Activated naive CD4-positive, alpha-beta T cell (primary cell): ENCODE measurements around the gene AGAP1.
"Not testable (repeated sequence)": the region's sequence is repeated elsewhere in the genome, so short reads cannot be mapped to it uniquely, and the experiment has no call there.

Experiments
- DNase-seq, 4 experiments: peaks; one replicate each; lab custom pipeline; 2025; lab: John Stamatoyannopoulos, UW

AGAP1 gene

GRCh38 chr2:236065314-236066160, 571.7 kb downstream of the AGAP1 start:
- no peak for DNase-seq

GRCh38 chr2:236070236-236070635, 576.4 kb downstream of the AGAP1 start:
- DNase-seq, result no peak

DNA sequence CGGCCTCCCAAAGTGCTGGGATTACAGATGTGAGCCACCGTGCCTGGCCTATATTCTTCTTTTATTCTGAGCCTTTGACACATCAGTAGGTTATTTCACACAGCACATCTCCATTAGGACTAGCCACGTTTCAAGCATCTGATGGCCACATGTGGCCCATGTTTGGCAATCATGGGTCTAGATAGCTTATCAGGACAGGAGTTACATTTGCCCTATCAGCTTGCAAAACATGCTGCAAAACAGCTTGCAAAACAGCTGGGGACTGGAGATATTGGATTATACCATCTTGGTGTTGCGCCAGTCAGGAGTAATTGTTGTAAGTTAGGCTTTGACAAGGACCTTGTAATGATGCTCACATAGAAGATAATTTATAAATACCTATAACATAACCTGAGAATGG, 579.4 kb downstream of the AGAP1 start:
- no peak for DNase-seq

- no peak for DNase-seq
These were observed 580.2 kb downstream of the AGAP1 start for GRCh38 chr2:236073867-236074655.

DNA sequence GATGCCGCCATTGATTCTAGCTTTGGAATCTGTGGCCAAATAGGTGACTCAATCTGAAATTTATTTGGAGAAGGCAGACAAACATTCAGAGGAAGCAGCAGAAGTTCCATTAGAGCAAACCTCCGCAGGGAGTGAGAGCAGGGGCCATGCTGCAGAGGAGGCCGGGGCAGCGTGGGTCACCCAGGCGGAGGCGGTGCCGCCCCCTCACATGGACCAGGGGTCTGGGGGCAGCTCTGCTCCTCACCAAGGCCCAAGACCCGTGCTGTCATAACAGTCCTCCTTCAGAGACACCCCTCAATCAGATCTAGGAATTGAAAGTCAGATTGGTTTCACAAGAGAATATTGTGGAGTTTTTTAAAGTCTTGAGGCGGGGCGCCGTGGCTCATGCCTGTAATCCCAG, 582.0 kb downstream of the AGAP1 start:
- DNase-seq, result no peak

DNA sequence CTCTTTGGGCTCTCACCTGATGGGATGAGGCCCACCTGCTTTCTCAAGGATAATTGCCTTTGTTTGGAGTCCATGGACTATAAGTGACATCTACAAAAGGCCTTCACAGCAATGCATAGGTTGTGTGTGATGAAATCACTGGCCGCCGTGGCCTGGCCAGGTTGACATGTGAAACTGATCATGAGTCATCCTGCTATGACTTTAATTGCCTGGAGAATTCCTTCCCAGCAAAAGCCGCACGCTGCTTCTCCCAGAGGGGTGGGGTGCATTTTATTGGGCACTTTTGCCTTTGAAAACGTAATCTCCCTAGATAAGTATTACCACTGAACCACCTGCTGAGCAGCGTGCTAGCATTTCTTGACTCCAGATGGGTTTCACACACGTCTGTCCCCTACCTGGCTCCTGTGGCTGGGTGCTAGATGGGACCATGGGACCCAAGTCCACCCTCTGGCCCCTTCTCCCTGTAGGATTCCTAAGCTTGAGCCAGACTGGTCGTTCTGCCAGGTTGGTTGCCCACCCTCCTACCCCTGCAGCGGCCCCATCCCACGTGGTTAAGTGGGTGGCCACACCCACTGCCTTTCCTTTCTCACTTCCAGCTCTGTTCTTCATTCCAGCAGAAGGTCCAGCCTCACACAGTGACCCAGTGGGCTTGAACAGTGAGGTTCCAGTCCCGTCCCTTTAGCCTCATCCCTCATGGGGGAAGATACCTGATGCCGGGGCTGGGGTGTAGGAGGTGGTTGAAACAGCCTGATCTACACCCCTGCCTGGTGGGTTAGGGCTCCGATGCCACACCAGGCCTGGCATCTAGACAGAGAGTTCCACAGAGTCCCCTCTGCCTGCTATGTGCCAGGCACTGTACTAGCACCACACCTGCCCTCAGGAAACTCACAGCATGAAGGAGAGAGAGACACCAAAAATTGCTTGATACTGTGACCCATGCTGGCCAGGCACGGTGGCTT, 584.7 kb downstream of the AGAP1 start:
- no peak for DNase-seq

DNA sequence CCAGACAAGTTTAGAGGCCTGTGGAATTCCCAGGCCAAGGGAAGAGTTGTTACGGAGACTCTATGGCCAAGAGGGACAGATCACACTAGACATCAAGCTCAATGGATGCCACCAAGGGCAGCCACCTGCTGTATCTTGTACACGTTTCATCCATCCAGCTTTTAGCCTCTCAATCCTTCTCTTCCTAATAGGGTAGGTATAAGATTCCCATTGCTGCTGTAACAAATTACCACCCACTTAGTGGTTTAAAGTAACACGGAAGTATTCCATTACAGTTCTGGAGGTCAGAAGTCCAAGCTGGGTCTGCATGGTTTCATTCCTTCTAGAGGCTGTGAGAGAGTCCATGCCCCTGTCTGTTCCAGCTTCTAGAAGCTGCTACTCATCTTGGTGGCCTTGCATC, 586.6 kb downstream of the AGAP1 start:
- no peak for DNase-seq

DNA sequence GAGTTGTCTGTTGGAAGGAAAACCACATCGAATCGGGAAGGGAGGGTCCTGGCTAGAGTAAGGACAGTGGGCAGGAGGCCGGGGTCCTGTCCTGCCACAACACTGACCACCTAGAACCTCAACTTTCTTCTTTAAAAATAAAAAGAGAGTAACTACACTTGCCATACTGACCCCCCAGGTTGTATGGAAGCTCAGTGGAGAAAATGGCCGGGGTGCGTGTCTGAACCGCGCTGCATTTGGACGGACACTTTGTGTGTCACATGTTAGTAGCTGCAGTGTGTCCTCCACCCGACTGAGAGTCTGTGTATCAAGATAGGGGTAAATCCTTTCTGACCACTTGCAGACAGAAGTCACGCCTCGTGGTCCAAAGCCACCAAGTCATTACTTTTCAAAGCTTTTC, 587.3 kb downstream of the AGAP1 start:
- no peak for DNase-seq

- DNase-seq, result no peak
These were observed 588.2 kb downstream of the AGAP1 start for GRCh38 chr2:236082061-236082460.

DNA sequence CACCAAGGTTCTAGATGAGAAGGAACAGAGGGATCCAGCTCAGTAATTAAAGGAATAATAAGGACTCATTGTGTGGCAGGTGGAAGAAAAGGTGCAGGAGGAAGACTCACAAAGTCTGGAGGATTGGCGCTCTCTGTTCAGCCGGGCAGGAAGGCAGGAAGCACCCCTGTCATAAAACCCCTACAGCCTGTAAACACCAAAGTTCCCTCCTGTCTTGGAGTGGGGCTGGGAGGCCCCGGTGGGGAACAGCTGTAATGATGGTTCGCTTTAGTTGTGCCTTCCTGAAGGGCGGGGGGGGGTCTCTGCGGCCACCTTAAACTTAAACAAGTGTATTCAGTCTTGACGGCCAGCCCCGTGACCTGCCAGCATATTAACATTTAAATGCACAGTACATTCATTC, 590.1 kb downstream of the AGAP1 start:
- DNase-seq, result no peak

DNA sequence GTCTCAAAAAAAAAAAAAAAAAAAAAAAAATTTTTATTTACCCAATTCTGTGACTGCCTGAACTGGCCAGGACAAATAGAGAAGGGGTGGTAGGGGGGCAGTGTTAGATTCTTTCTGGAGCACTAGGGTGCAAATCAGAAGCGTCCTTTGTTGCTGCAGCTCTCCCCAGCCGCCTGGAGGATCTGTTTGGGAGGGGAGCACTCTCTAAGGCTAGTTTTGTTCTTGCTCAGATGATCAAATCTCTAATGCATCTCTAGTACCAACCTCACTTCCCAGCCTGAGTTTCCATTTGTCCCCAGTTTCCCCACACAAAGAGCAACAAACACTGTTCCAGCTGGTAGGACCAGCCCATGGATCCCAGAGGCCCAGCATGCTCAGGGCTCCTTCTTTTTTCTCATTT, 591.4 kb downstream of the AGAP1 start:
- DNase-seq, result no peak

- DNase-seq, result no peak
These were observed 591.8 kb downstream of the AGAP1 start for GRCh38 chr2:236085647-236086046.

- DNase-seq, result no peak
These were observed 592.6 kb downstream of the AGAP1 start for GRCh38 chr2:236086403-236086970.

DNA sequence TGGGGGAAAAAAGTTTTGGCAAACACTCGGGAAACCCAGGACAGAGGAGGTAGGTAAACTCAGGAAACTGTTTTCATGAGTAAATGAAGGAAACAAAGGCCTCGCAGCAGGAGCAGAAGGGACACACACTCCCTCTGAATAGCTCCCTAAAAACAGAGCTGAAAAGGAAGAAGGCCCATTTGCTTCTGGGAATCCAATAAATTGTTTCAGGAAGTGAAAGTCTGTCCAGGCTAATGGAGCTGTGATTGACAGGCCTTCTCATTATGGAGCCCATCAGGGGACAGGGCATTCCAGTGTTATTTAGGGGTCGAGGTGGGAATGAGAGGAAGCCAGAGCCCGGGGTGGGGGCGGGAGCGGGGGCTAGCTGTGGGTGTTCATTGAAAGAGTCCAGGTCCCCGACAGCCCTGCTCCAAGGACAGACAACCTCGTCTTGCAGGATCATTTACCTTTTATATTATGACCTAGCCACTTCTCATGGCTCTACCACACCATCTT, 593.2 kb downstream of the AGAP1 start:
- no peak for DNase-seq

GRCh38 chr2:236088368-236089057, 594.7 kb downstream of the AGAP1 start:
- no peak for DNase-seq

DNA sequence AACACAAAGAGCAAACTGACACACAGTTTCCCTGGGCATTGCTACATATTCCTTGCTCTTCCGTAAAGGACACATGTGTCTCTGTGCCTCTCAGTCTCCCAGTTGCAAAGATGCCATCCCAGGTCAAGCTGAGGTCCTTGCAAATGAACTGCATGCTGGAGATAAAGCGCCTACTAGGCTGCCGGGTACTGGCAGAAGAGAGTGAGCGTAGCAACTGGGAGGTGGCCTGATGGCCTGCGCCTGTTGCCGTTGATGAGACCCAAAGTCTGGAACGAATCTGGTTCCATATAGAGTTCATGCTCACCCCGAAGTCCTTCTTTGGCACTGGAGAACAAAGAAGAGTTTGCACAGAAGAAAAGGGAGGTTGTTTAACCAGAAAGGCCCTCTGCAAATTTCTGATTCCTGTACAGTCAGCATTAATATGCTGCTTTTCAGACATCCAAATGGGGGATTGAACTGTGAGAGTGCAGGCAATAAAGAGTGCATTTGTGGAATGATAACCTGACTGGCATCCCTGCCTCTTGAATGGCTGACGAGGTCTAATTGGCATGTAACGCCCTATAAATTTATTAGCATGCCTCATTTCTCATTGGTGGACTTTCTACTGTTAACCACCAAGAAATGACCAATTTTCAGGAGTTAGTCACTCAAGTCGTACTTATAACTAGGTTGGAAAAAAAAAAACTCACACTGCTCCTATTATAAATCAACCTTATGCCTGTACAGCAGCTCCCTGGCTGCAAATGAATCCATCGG, 595.6 kb downstream of the AGAP1 start:
- no peak for DNase-seq

- no peak for DNase-seq
These were observed 596.2 kb downstream of the AGAP1 start for GRCh38 chr2:236090027-236090382.

DNA sequence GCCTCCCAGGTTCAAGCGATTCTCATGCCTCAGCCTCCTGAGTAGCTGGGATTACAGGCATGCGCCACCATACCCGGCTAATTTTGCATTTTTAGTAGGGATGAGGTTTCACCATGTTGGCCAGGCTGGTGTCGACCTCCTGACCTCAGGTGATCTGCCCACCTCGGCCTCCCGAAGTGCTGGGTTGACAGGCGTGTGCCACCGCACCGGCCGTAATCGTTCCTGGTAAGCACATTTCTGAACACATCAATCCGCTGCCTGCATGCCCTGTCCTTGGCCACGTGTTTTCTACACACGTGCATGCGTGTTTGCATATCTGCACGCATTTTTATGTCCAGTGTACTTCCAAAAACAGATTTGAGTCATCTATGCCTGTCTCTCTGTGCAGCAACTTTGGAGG, 597.0 kb downstream of the AGAP1 start:
- not testable (repeated sequence) for DNase-seq

DNA sequence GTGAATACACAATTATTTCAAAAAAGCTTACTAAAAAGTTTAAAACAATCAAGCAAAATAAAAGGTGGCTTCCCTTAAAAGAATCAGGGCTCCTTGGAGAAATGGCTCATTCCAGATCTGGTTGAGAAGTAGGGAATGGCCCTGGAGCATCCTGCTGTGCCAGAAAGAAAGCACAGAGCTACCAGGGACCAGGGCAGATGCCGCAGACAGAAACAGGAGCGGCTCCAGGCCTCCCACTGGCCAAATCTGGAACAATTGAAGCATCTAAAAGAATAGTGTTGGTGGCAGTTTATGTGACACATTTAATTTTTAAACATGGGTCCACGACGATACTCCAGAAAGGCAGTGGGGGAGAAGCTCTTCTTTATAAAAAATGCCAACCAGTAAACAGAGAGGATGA, 598.9 kb downstream of the AGAP1 start:
- DNase-seq, result no peak

- DNase-seq, result no peak
These were observed 599.3 kb downstream of the AGAP1 start for GRCh38 chr2:236093134-236093533.
